AG04449 (cell line): ENCODE data around the gene TEAD1.

Source experiments
- CTCF ChIA-PET: fragments of 350-600 bp; formaldehyde crosslinking; extraction: SDS; loops from one replicate; lab custom pipeline; 2021; ENCODE audit warnings: antibody characterized with exemption; lab: Yijun Ruan, JAX
- POLR2A ChIA-PET: fragments of 400-600, 350-600 bp; formaldehyde crosslinking; extraction: SDS; loops from one replicate; lab custom pipeline; 2020; ENCODE audit warnings: antibody characterized with exemption, inconsistent platforms; lab: Yijun Ruan, JAX
- DNase-seq: peaks from one replicate; pipeline ENCODE4 v3.0.0-alpha.2; 2010; ENCODE audit warnings: low read depth, low spot score
- H3K4me3 ChIP-seq: 2 replicates; pipeline ENCODE4 v1.5.1; 2011; ENCODE audit warnings: low read depth, mild to moderate bottlenecking, control low read depth, low read length
- TF ChIP-seq, protein P1 (sequence below): IDR thresholded peaks from one replicate; pipeline ENCODE4 v1.5.1; 2011; ENCODE audit warnings: mild to moderate bottlenecking, moderate library complexity, low read length, control low read depth, inconsistent platforms; ENCODE audit not compliant: insufficient read depth; ENCODE audit errors: missing control alignments

The TEAD1 gene

DNA sequence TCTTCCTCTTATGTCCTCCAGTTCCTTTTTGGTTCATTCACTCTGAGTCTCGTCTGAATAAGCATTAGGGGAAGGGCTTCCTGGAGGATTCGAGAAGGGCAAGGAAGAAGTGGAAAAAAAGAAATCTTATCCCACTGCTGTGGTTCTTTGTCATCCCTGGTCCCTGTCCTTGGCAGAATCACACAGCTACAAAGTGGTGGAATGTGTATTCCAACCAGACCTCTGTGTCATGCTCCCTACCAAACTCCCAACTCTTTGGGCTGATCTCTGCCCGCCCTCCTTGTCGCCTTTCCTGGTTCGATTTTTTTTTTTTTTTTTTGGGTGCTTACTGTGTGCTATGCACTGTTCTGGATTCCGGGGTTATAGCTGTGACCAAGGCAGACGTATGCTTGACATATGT lies 61.0 kb downstream of the TEAD1 start:
- POLR2A ChIA-PET = interaction anchor here (0.6 kb wide), 1 partner anchor 17 kb away, joined by 3 read pairs; no protein-coding TSS in a partner anchor
- CTCF ChIA-PET = interaction anchor here (1.0 to 3.2 kb wide), 3 partner anchors 18 to 153 kb away, joined by 3 to 7 read pairs (median 5); no protein-coding TSS in a partner anchor
- TF ChIP-seq, protein P1, sequence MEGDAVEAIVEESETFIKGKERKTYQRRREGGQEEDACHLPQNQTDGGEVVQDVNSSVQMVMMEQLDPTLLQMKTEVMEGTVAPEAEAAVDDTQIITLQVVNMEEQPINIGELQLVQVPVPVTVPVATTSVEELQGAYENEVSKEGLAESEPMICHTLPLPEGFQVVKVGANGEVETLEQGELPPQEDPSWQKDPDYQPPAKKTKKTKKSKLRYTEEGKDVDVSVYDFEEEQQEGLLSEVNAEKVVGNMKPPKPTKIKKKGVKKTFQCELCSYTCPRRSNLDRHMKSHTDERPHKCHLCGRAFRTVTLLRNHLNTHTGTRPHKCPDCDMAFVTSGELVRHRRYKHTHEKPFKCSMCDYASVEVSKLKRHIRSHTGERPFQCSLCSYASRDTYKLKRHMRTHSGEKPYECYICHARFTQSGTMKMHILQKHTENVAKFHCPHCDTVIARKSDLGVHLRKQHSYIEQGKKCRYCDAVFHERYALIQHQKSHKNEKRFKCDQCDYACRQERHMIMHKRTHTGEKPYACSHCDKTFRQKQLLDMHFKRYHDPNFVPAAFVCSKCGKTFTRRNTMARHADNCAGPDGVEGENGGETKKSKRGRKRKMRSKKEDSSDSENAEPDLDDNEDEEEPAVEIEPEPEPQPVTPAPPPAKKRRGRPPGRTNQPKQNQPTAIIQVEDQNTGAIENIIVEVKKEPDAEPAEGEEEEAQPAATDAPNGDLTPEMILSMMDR = no peak

DNA sequence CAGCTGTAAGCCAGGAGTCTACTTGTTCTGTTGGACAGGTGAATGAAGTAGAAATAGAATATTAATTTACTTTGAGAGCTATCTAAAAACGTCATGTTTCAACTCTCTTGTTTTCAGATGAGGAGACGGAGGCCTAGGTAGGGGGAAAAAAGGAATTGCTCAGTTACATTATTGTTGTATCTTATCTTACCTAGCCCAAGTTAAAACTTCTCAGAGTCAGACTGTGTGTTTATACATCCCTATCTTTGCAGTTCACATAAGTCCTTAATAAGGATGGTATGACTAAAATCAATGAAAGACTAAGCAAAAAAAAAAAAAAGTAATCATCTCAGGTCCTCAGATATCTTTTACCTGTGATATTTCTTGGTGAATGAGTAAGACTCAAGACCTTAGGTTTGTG lies 62.8 kb downstream of the TEAD1 start:
- ChIA-PET CTCF (interaction anchor here (0.9 kb wide), 1 partner anchor 10 kb away, joined by 3 read pairs; no protein-coding TSS in a partner anchor), POLR2A (no interaction called here)
- DNase-seq = no peak
- TF ChIP-seq, protein P1 = no peak
- H3K4me3 ChIP-seq = no peak overlapping the region

More for the DNA sequence above, 61.0 kb downstream of the TEAD1 start:
- no peak overlapping the region for H3K4me3 ChIP-seq
- DNase-seq = no peak

DNA sequence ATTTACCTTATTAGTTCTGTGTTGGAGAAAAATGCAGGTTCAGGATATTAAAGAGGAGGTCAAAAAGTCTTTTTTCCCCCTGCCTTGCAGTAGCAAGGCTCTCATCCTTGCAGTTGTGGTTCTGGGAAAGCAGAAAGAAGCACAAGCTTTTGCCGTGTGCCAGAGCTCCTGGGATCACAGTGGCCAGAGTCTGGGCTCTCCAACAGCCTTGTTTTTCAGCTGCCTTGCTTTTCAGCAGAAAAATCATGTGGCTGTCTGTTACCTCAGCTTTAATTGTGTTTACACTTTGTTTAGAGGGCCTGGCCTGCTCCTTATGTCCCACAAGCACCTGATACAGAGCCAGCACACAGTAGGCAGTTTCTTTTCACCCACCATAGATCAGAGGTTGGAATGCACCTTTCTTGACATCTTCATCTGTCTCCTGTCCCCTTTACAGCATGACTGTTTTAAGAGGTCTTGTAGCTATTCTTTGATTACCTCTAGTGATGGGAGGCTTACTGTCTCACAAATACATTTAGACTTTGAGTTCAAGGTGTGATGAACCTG lies 67.5 kb downstream of the TEAD1 start:
- POLR2A ChIA-PET = no interaction called here
- no peak for DNase-seq
- H3K4me3 ChIP-seq = no peak overlapping the region
- TF ChIP-seq, protein P1 = no peak
- CTCF ChIA-PET = no interaction called here

DNA sequence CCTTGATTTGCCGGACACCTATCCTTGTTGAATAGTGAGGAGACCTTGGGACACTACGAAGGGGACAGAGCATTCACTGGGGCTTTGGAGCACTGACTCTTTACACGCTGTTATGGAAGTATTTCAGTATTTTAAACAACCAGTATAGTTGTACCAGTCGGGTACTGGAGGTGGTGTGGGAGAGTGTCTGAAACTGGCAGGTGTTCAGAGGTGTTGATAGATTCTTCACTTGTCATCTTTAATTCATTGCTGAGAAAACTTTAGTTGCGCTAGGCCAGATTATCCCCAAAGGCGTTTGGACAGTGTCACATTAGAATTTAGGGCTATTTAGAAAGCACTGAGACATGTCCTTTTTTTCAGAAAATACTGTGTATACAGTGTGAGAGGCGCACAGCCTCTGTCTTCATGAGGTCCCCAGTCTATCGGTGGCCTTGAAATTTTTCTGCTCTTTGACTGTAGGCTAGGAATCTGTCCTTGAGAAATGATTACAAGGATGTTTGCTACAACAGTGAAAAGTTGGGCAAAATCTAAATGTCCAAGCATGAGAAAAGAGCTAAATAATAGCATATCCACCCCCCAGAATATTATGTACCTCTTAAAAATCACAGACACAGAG lies 69.7 kb downstream of the TEAD1 start:
- no peak overlapping the region for H3K4me3 ChIP-seq
- DNase-seq = no peak
- CTCF ChIA-PET = interaction anchor here (1.4 to 1.7 kb wide), 3 partner anchors 10 to 150 kb away, joined by 3 to 7 read pairs (median 4); no protein-coding TSS in a partner anchor
- POLR2A ChIA-PET = no interaction called here
- TF ChIP-seq, protein P1 = no peak

DNA sequence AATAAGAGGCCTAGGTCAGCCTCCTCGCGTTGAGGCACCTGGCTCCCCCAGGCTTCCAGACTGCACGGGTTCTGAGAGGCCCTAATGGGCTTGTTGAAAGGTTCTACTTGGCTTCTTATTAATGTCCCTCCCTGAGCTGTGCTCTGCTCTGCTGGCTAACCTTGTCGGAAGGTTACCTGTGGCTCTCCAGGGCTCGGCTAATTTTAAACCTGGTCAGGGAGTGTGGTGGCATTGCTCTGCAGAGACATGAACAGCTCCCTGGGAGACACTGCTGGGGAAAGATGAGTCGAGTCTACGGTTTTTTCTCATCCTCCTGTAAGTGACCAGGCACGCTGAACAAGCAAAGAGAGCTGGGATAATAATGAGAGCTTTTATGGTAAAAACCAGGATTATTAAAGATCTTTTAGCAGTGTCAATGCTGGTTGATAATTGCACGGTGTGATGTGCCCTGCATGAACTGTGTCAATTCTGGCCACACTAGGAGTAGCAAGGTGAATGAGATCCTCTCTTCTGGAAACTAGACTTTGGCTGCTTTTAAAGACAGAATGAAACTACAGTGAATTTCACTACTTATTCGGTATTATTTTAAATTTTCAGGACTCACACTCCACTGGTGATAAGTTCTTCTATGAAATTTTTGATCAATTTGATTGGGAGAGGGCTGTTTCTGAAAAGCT lies 70.7 kb downstream of the TEAD1 start:
- ChIA-PET POLR2A (interaction anchor here (0.5 kb wide), 1 partner anchor 20 kb away, joined by 3 read pairs; no protein-coding TSS in a partner anchor), CTCF (interaction anchor here (0.7 to 1.7 kb wide), 5 partner anchors 12 to 149 kb away, joined by 3 to 7 read pairs (median 3); no protein-coding TSS in a partner anchor)
- TF ChIP-seq, protein P1 = no peak
- H3K4me3 ChIP-seq = no peak overlapping the region
- no peak for DNase-seq

DNA sequence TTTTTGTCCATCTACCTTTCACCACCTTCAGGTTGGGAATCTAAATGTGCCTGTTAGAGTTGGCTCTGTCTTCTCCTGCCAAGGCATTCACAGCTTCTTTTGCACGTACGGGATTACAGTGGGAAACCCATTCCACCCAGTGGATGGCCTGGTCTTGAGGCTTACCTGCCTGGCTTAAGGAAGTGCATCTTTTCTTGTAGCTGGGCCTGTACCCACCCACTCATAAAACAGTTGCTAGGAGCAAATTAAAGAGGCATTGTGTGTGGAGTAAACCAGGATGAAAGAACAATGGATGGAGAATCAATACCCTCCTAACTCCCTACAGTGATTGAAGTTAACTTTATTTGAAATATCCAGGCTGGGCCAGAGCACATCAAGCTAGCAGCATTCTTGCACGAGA lies 71.6 kb downstream of the TEAD1 start:
- no peak overlapping the region for H3K4me3 ChIP-seq
- ChIA-PET POLR2A (no interaction called here), CTCF (interaction anchor here (0.7 to 1.7 kb wide), 6 partner anchors 12 to 143 kb away, joined by 3 to 7 read pairs (median 4); no protein-coding TSS in a partner anchor)
- DNase-seq = no peak
- TF ChIP-seq, protein P1 = no peak
